HG03442 (cell line): ENCODE measurements around the gene SCN3B.
A peak's percentile ranks its signal among the peaks of the same experiment; 100 is the strongest.

Source experiments
- ATAC-seq: cut with Tn5 transposase; IDR thresholded peaks from one replicate; pipeline ENCODE4 v1.9.1; 2021; ENCODE audit warnings: mild to moderate bottlenecking, moderate library complexity; ENCODE audit not compliant: unreplicated experiment

SCN3B gene

GRCh38 chr11:123654566-123655081 is at the start of gene SCN3B:
Gene SCN3B (minus strand): TSS chr11:123654624. CDS start chr11:123653801, 823 bp downstream.
- ATAC-seq = no peak

- no peak for ATAC-seq
Observed at GRCh38 chr11:123702696-123703095, 48.3 kb upstream of the SCN3B start.

GRCh38 chr11:123702139-123702538 is 47.7 kb upstream of the SCN3B start:
- ATAC-seq = no peak

GRCh38 chr11:123700772-123701171 is 46.3 kb upstream of the SCN3B start:
- ATAC-seq = no peak

- no peak for ATAC-seq
Observed at GRCh38 chr11:123698546-123699127, 44.2 kb upstream of the SCN3B start.

GRCh38 chr11:123696183-123696582 is 41.8 kb upstream of the SCN3B start:
- no peak for ATAC-seq

- no peak for ATAC-seq
Observed at GRCh38 chr11:123695231-123695630, 40.8 kb upstream of the SCN3B start.

- ATAC-seq = no peak
Observed at GRCh38 chr11:123694551-123694950, 40.1 kb upstream of the SCN3B start.

- ATAC-seq = no peak
Observed at GRCh38 chr11:123692961-123693360, 38.5 kb upstream of the SCN3B start.

- ATAC-seq = no peak
Observed at GRCh38 chr11:123690485-123690884, 36.1 kb upstream of the SCN3B start.

GRCh38 chr11:123684601-123685000 is 30.2 kb upstream of the SCN3B start:
- ATAC-seq = no peak

- no peak for ATAC-seq
Observed at GRCh38 chr11:123683428-123684170, 29.2 kb upstream of the SCN3B start.

GRCh38 chr11:123682696-123683410 is 28.4 kb upstream of the SCN3B start:
- ATAC-seq = no peak

- no peak for ATAC-seq
Observed at GRCh38 chr11:123681030-123681429, 26.6 kb upstream of the SCN3B start.

GRCh38 chr11:123678246-123678645 is 23.8 kb upstream of the SCN3B start:
- ATAC-seq = no peak

- ATAC-seq = no peak
Observed at GRCh38 chr11:123677510-123677909, 23.1 kb upstream of the SCN3B start.

GRCh38 chr11:123674297-123674696 is 19.9 kb upstream of the SCN3B start:
- no peak for ATAC-seq

GRCh38 chr11:123672568-123672967 is 18.1 kb upstream of the SCN3B start:
- ATAC-seq = no peak

GRCh38 chr11:123671534-123671933 is 17.1 kb upstream of the SCN3B start:
- no peak for ATAC-seq

- ATAC-seq = no peak
Observed at GRCh38 chr11:123670081-123670480, 15.7 kb upstream of the SCN3B start.

- no peak for ATAC-seq
Observed at GRCh38 chr11:123665306-123665705, 10.9 kb upstream of the SCN3B start.

- ATAC-seq = peak; percentile 85
Observed at GRCh38 chr11:123659965-123660364, 5.5 kb upstream of the SCN3B start.
